HEK293 (cell line): ENCODE data around the gene CXorf58.

Experiments used
- GLI4 ChIP-seq: fragments of 450-650 bp; formaldehyde crosslinking; IDR thresholded peaks from 2 replicates; pipeline ENCODE4 v1.5.1; 2016; ENCODE audit warnings: missing biosample characterization, missing genetic modification characterization
- GLIS2 ChIP-seq: fragments of 450-650 bp; formaldehyde crosslinking; IDR thresholded peaks from 2 replicates; pipeline ENCODE4 v1.5.1; 2016; ENCODE audit warnings: missing biosample characterization, missing genetic modification characterization
- KLF7 ChIP-seq: fragments of 450-650 bp; formaldehyde crosslinking; IDR thresholded peaks from 2 replicates; pipeline ENCODE4 v1.5.1; 2016; ENCODE audit warnings: missing biosample characterization, missing genetic modification characterization, borderline replicate concordance
- MYNN ChIP-seq: fragments of 450-650 bp; formaldehyde crosslinking; IDR thresholded peaks from 2 replicates; pipeline ENCODE4 v1.5.1; 2016; ENCODE audit warnings: missing biosample characterization, missing genetic modification characterization, borderline replicate concordance
- MZF1 ChIP-seq: fragments of 450-650 bp; formaldehyde crosslinking; IDR thresholded peaks from 2 replicates; pipeline ENCODE4 v1.5.1; 2017; ENCODE audit warnings: missing biosample characterization, missing genetic modification characterization, borderline replicate concordance
- PATZ1 ChIP-seq: fragments of 450-650 bp; formaldehyde crosslinking; IDR thresholded peaks from 2 replicates; pipeline ENCODE4 v1.5.1; 2016; ENCODE audit warnings: missing biosample characterization, missing genetic modification characterization
- PRDM10 ChIP-seq: fragments of 450-650 bp; formaldehyde crosslinking; IDR thresholded peaks from 2 replicates; pipeline ENCODE4 v1.5.1; 2016; ENCODE audit warnings: missing biosample characterization, missing genetic modification characterization
- SP3 ChIP-seq: fragments of 450-650 bp; formaldehyde crosslinking; IDR thresholded peaks from 2 replicates; pipeline ENCODE4 v1.5.1; 2016; ENCODE audit warnings: missing biosample characterization, missing genetic modification characterization
- SP7 ChIP-seq: fragments of 450-650 bp; formaldehyde crosslinking; IDR thresholded peaks from 2 replicates; pipeline ENCODE4 v1.5.1; 2016; ENCODE audit warnings: missing biosample characterization, missing genetic modification characterization
- ZBTB17 ChIP-seq: fragments of 450-650 bp; formaldehyde crosslinking; IDR thresholded peaks from 2 replicates; pipeline ENCODE4 v1.5.1; 2016; ENCODE audit warnings: missing biosample characterization, missing genetic modification characterization
- ZBTB20 ChIP-seq: fragments of 450-650 bp; formaldehyde crosslinking; IDR thresholded peaks from 2 replicates; pipeline ENCODE4 v1.5.1; 2016; ENCODE audit warnings: missing biosample characterization, missing genetic modification characterization
- ZEB2 ChIP-seq: fragments of 450-650 bp; formaldehyde crosslinking; IDR thresholded peaks from 2 replicates; pipeline ENCODE4 v1.5.1; 2016; ENCODE audit warnings: missing biosample characterization, missing genetic modification characterization
- ZFHX2 ChIP-seq: fragments of 450-650 bp; formaldehyde crosslinking; conservative IDR thresholded peaks from 2 replicates; pipeline ENCODE4 v1.5.1; 2016; ENCODE audit warnings: missing biosample characterization, missing genetic modification characterization
- ZIC2 ChIP-seq: fragments of 450-650 bp; formaldehyde crosslinking; IDR thresholded peaks from 2 replicates; pipeline ENCODE4 v1.5.1; 2016; ENCODE audit warnings: missing biosample characterization, missing genetic modification characterization
- ZNF24 ChIP-seq: fragments of 450-650 bp; formaldehyde crosslinking; IDR thresholded peaks from 2 replicates; pipeline ENCODE4 v1.5.1; 2016; ENCODE audit warnings: missing biosample characterization, missing genetic modification characterization
- ZNF26 ChIP-seq: fragments of 450-650 bp; formaldehyde crosslinking; IDR thresholded peaks from 2 replicates; pipeline ENCODE4 v1.5.1; 2016; ENCODE audit warnings: missing biosample characterization, missing genetic modification characterization
- ZNF335 ChIP-seq: fragments of 450-650 bp; formaldehyde crosslinking; conservative IDR thresholded peaks from 2 replicates; pipeline ENCODE4 v1.5.1; 2016; ENCODE audit warnings: missing biosample characterization, missing genetic modification characterization
- ZNF366 ChIP-seq: fragments of 450-650 bp; formaldehyde crosslinking; conservative IDR thresholded peaks from 2 replicates; pipeline ENCODE4 v1.5.1; 2016; ENCODE audit warnings: missing biosample characterization, missing genetic modification characterization
- ZNF398 ChIP-seq: fragments of 450-650 bp; formaldehyde crosslinking; IDR thresholded peaks from 2 replicates; pipeline ENCODE4 v1.5.1; 2017; ENCODE audit warnings: missing biosample characterization, missing genetic modification characterization
- ZNF423 ChIP-seq: fragments of 450-650 bp; formaldehyde crosslinking; IDR thresholded peaks from 2 replicates; pipeline ENCODE4 v1.5.1; 2016; ENCODE audit warnings: missing biosample characterization, missing genetic modification characterization
- ZNF558 ChIP-seq: fragments of 450-650 bp; formaldehyde crosslinking; IDR thresholded peaks from 2 replicates; pipeline ENCODE4 v1.5.1; 2016; ENCODE audit warnings: missing biosample characterization, missing genetic modification characterization
- ZNF629 ChIP-seq: fragments of 450-650 bp; formaldehyde crosslinking; IDR thresholded peaks from 2 replicates; pipeline ENCODE4 v1.5.1; 2017; ENCODE audit warnings: missing biosample characterization, missing genetic modification characterization

Gene CXorf58

GRCh38 chrX:23883737-23884354, 24.0 kb upstream of the CXorf58 start (continued):
- TF ChIP-seq ZNF26 (no peak), ZEB2 (tag by site-specific recombination) (0 out of 2 replicates have a peak, but pooled peaks have one; percentile 58), ZNF366 (tag by site-specific recombination) (0 out of 2 replicates have a peak, but pooled peaks have one; percentile 40), ZNF24 (tag by site-specific recombination) (no peak), ZBTB17 (tag by site-specific recombination) (peak; percentile 72), PRDM10 (tag by site-specific recombination) (peak; percentile 73), KLF7 (tag by site-specific recombination) (no peak), ZBTB20 (tag by site-specific recombination) (peak; percentile 98), GLI4 (tag by site-specific recombination) (no peak), ZNF398 (0 out of 2 replicates have a peak, but pooled peaks have one; percentile 14), PATZ1 (peak; percentile 59), ZNF423 (tag by site-specific recombination) (no peak), MYNN (tag by site-specific recombination) (peak; percentile 94), SP7 (0 out of 2 replicates have a peak, but pooled peaks have one; percentile 46), MZF1 (tag by site-specific recombination) (peak; percentile 24; the same call in 1 of the 2 replicates), ZFHX2 (tag by site-specific recombination) (peak; percentile 91), ZNF558 (tag by site-specific recombination) (no peak), ZNF629 (tag by site-specific recombination) (peak; percentile 33; the same call in 1 of the 2 replicates), ZNF335 (tag by site-specific recombination) (peak; percentile 71), ZIC2 (tag by site-specific recombination) (peak; percentile 98), GLIS2 (no peak), SP3 (no peak)
- TF ChIP-seq, all 188 proteins: peak for 25
